Epithelial cell of proximal tubule (primary cell): ENCODE results near the gene C1orf226. TPM values are rescaled to one million over a fixed set of nuclear protein-coding genes. Genes with fewer than 3 reads are reported as not detected.

Experiments used
- DNase-seq: peaks from one replicate; pipeline ENCODE4 v3.0.0-alpha.2; 2011; ENCODE audit warnings: low read depth
- H3K4me3 ChIP-seq: 2 replicates; pipeline ENCODE4 v1.5.1; 2011; ENCODE audit warnings: low read depth, mild to moderate bottlenecking, low read length
- CTCF ChIP-seq: conservative IDR thresholded peaks from 2 replicates; pipeline ENCODE4 v1.5.1; 2012; ENCODE audit warnings: low read depth, mild to moderate bottlenecking, low read length
- total RNA-seq: library from RNA; depleted of rRNA; stranded (reverse); fragments of >200 nt; gene quantifications from 2 replicates; pipeline ENCODE4 v1.2.3, GENCODE V29; 2015

The C1orf226 gene
- total RNA-seq, 1 donor from 2014 or later = 5.9 TPM

- H3K4me3 ChIP-seq = no peak overlapping the region
- no peak for DNase-seq
- no peak for TF ChIP-seq CTCF
These were observed 22.6 kb upstream of the C1orf226 start for GRCh38 chr1:162358928-162359327.

GRCh38 chr1:162359523-162360236 is 21.8 kb upstream of the C1orf226 start:
- TF ChIP-seq CTCF = no peak
- no peak overlapping the region for H3K4me3 ChIP-seq
- DNase-seq = no peak

GRCh38 chr1:162360237-162360873 is 21.2 kb upstream of the C1orf226 start:
- no peak overlapping the region for H3K4me3 ChIP-seq
- TF ChIP-seq CTCF = no peak
- DNase-seq = no peak

GRCh38 chr1:162360874-162361260 is 20.7 kb upstream of the C1orf226 start:
- DNase-seq = no peak
- H3K4me3 ChIP-seq = no peak overlapping the region
- TF ChIP-seq CTCF = no peak

GRCh38 chr1:162361349-162361748 is 20.2 kb upstream of the C1orf226 start:
- DNase-seq = no peak
- no peak for TF ChIP-seq CTCF
- H3K4me3 ChIP-seq = no peak overlapping the region

GRCh38 chr1:162363823-162364222 is 17.7 kb upstream of the C1orf226 start:
- no peak for TF ChIP-seq CTCF
- DNase-seq = no peak
- no peak overlapping the region for H3K4me3 ChIP-seq

- DNase-seq = no peak
- TF ChIP-seq CTCF = no peak
- no peak overlapping the region for H3K4me3 ChIP-seq
These were observed 17.0 kb upstream of the C1orf226 start for GRCh38 chr1:162364498-162364897.
